ENCODE results near the gene KANSL1L. TPM values are rescaled to one million over a fixed set of nuclear protein-coding genes. Genes with fewer than 3 reads are reported as not detected.

Gene KANSL1L
- total RNA-seq (2021; ENCODE audit: unreplicated experiment): 6.7 TPM
- 1.3 and 2.1 TPM in 2 replicates for polyA plus RNA-seq (2012)
- Bru-seq, nascent RNA: percentile 53 among the genes with signal in this experiment
- BruChase-seq, experiment 1, labeled RNA remaining after a 6-hour chase: percentile 41 among the genes with signal in this experiment
- BruChase-seq, experiment 2, labeled RNA remaining after a 2-hour chase: percentile 52 among the genes with signal in this experiment
- long read RNA-seq, partial matches to known transcripts: 1 of 6 reads
- long read RNA-seq, other reads (novel, unspliced or antisense): 5 of 6 reads

DNA sequence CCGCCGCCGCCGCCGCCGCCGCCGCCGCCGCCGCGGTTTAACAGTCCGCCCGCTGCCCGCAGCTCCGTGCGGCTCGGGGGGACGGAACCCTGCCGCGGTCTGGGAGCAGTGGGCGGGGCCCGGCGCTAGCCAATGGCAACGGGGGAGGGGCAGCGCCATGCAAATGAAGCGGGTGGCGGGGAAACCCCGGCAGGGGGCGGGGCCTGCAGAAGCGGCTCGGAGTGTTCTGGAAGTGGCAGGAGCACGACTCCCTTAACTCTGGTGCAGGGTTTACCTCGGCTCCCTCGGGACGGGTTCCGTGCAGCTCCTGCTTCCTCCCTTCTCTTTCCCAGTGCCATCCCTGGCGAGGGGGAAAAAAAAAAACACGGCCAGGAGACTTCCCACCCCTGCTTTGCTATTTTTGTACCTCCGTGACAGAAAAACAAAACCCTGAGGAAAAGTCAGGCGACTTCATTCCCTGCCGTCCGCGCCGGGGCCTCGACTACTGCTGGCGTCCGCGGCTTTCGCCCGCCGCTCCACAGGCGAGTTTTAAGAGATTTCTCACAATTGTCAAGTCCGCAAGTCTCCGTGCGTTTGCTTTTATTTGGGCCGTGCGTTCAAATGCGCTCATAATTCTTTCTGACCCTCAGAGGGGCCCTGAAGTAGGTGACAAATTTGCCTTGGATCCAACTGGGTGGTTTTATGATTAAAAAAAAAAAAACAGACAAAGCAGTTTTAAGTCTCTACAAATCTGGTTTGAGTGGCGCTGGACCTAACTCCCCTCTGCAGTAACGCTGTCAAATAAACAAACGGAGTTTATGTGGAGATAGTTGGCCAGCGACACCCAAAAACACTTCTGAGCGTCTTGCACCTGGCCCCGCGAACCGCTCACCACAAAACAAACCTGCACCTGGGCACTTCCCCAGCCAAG, at the start of gene KANSL1L:
Gene KANSL1L (minus strand): TSS at position 101 of the 910 bp plus-strand sequence. CDS start 16,827 bp downstream, outside the sequence.
- intact Hi-C loops (cut with micrococcal nuclease): loop anchor here (5.0 kb wide), 2 partner anchors 169 to 744 kb away; partner anchors contain the start of gene RPE
- H3K27me3 ChIP-seq (ENCODE audit: insufficient read depth, low read length): no peaks in the 10 kb centered on the region
- H3K9me2 ChIP-seq (ENCODE audit: insufficient read depth): no peaks in the 10 kb centered on the region
- H3K4me2 ChIP-seq (ENCODE audit: low read length): peak within 1 kb of the TSS; percentile 82
- H3K79me2 ChIP-seq (ENCODE audit: insufficient read depth, low read length): peaks cover 13% of the 10 kb centered on the region; the same call in 1 of the 2 replicates
- H3K27ac ChIP-seq (ENCODE audit: low read depth, low read length): peak within 1 kb of the TSS; percentile 82
- peak within 1 kb of the TSS; percentile 68 to 72 for H3K4me3 ChIP-seq (replicated peaks in 1 of 2; ENCODE audit: low read depth in 1 of 2, low read length in 2 of 2)
- ChIA-PET POLR2A (interaction anchor here (0.9 kb wide), 1 partner anchor 17 kb away, joined by 3 read pairs; no protein-coding TSS in a partner anchor), RAD21 (ENCODE audit: low non-redundant PET in 1 of 2, low total read pairs in 2 of 2, uncharacterized antibody in 2 of 2, unreplicated experiment in 2 of 2) (no interaction called here), CTCF (interaction anchor here (0.8 kb wide), 1 partner anchor 23 kb away, joined by 3 read pairs; no protein-coding TSS in a partner anchor)
- H3K4me1 ChIP-seq (ENCODE audit: control insufficient read depth in 1 of 2, insufficient read depth in 2 of 2, low read length in 2 of 2): peaks cover 21 to 43% of the 10 kb centered on the region in 2 experiments
- TSS peak; percentile 74 for BruUV-seq (replicated peaks)
- H3K9me3 ChIP-seq (ENCODE audit: control insufficient read depth in 1 of 2, insufficient read depth in 1 of 2, low read depth in 1 of 2, low read length in 2 of 2): no peaks in the 10 kb centered on the region
- peak; percentile 88 for DNase-seq (ENCODE audit: low read depth, low spot score)
- peak within 1 kb of the TSS; percentile 76 for H3K9ac ChIP-seq (ENCODE audit: low read length)
- no peaks in the 10 kb centered on the region for H3K36me3 ChIP-seq (ENCODE audit: control insufficient read depth in 1 of 2, insufficient read depth in 2 of 2, low read length in 2 of 2)
- peak; percentile 89 for ATAC-seq
- H2AFZ ChIP-seq (ENCODE audit: low read depth, low read length, poor library complexity, severe bottlenecking): peak within 1 kb of the TSS; percentile 82
- no peaks in the 10 kb centered on the region for H4K20me1 ChIP-seq (ENCODE audit: insufficient read depth)
- TF ChIP-seq RAD21 (IDR thresholded peaks at IDR 0.05; ENCODE audit: low read depth) (no peak), FOSL1 (IDR thresholded peaks at IDR 0.05; ENCODE audit: low read depth) (no peak), CBX3 (IDR thresholded peaks at IDR 0.05; ENCODE audit: low read depth) (0 out of 2 replicates have a peak, but pooled peaks have one; percentile 15), JUND (IDR thresholded peaks at IDR 0.05) (no peak), EGR1 (IDR thresholded peaks at IDR 0.05; ENCODE audit: low read depth) (0 out of 2 replicates have a peak, but pooled peaks have one; percentile 18), MAX (IDR thresholded peaks at IDR 0.05) (peak; percentile 76), CEBPB (IDR thresholded peaks at IDR 0.05; ENCODE audit: low read depth) (no peak), EZH2phosphoT487 (IDR thresholded peaks at IDR 0.05; ENCODE audit: borderline replicate concordance) (no peak), ZNF274 (IDR thresholded peaks at IDR 0.05; ENCODE audit: low read depth, low read length) (no peak), YY1 (IDR thresholded peaks at IDR 0.05; ENCODE audit: extremely low read depth, insufficient replicate concordance, low read depth, low read length) (no peak), POLR2A (IDR thresholded peaks at IDR 0.05; ENCODE audit: borderline replicate concordance, extremely low read depth, insufficient read depth, insufficient read length) (no peak), CTCF (IDR thresholded peaks at IDR 0.05 in 2 of 3, conservative IDR thresholded peaks at IDR 0.05 in 1 of 3; ENCODE audit: borderline replicate concordance in 1 of 3, insufficient read depth in 1 of 3, low read depth in 2 of 3, low read length in 2 of 3) (no peak), SIN3A (IDR thresholded peaks at IDR 0.05; ENCODE audit: low read depth) (peak; percentile 63), SRF (IDR thresholded peaks at IDR 0.05; ENCODE audit: low read depth) (no peak), POLR2AphosphoS5 (IDR thresholded peaks at IDR 0.05; ENCODE audit: low read depth, low read length) (peak; percentile 65)
- TF ChIP-seq, protein P1, sequence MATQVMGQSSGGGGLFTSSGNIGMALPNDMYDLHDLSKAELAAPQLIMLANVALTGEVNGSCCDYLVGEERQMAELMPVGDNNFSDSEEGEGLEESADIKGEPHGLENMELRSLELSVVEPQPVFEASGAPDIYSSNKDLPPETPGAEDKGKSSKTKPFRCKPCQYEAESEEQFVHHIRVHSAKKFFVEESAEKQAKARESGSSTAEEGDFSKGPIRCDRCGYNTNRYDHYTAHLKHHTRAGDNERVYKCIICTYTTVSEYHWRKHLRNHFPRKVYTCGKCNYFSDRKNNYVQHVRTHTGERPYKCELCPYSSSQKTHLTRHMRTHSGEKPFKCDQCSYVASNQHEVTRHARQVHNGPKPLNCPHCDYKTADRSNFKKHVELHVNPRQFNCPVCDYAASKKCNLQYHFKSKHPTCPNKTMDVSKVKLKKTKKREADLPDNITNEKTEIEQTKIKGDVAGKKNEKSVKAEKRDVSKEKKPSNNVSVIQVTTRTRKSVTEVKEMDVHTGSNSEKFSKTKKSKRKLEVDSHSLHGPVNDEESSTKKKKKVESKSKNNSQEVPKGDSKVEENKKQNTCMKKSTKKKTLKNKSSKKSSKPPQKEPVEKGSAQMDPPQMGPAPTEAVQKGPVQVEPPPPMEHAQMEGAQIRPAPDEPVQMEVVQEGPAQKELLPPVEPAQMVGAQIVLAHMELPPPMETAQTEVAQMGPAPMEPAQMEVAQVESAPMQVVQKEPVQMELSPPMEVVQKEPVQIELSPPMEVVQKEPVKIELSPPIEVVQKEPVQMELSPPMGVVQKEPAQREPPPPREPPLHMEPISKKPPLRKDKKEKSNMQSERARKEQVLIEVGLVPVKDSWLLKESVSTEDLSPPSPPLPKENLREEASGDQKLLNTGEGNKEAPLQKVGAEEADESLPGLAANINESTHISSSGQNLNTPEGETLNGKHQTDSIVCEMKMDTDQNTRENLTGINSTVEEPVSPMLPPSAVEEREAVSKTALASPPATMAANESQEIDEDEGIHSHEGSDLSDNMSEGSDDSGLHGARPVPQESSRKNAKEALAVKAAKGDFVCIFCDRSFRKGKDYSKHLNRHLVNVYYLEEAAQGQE (IDR thresholded peaks at IDR 0.05; ENCODE audit: low read depth): no peak
- TF ChIP-seq, protein P2, sequence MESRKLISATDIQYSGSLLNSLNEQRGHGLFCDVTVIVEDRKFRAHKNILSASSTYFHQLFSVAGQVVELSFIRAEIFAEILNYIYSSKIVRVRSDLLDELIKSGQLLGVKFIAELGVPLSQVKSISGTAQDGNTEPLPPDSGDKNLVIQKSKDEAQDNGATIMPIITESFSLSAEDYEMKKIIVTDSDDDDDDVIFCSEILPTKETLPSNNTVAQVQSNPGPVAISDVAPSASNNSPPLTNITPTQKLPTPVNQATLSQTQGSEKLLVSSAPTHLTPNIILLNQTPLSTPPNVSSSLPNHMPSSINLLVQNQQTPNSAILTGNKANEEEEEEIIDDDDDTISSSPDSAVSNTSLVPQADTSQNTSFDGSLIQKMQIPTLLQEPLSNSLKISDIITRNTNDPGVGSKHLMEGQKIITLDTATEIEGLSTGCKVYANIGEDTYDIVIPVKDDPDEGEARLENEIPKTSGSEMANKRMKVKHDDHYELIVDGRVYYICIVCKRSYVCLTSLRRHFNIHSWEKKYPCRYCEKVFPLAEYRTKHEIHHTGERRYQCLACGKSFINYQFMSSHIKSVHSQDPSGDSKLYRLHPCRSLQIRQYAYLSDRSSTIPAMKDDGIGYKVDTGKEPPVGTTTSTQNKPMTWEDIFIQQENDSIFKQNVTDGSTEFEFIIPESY (IDR thresholded peaks at IDR 0.05; ENCODE audit: extremely low read depth, insufficient replicate concordance, low read length): no peak

Measured in HCT116 (cell line).